ENCODE data around the gene SYS1. TPM values are rescaled to one million over a fixed set of nuclear protein-coding genes. Genes with fewer than 3 reads are reported as not detected.

The SYS1 gene
- total and polyA plus RNA-seq, 3 experiments from 2014 or later, result 40.1 to 54.0 (median 48.3) TPM

- ChIA-PET POLR2A (interaction anchor here (0.6 kb wide), 1 partner anchor 503 kb away, joined by 3 read pairs; no protein-coding TSS in a partner anchor), CTCF (interaction anchor here (0.9 to 9.9 kb wide), 11 partner anchors 9 to 449 kb away, joined by 3 to 81 read pairs (median 6); partner anchors contain the start of genes MATN4 and SYS1)
- Mint-ChIP-seq H3K27ac (peak overlapping the region in 6 of 8 donors; percentile 11 to 89 (median 76)), H3K9me3 (no peaks in the 10 kb centered on the region), H3K4me1 (peaks cover 20 to 25% (median 22%) of the 10 kb centered on the region in 3 donors), H3K36me3 (no peaks in the 10 kb centered on the region), H3K27me3 (peaks cover 0 to 5% of the 10 kb centered on the region in 2 donors), H3K4me3 (peak overlapping the region in 4 of 7 donors; percentile 29 to 76 (median 42))
- Histone ChIP-seq H3K4me3 (ENCODE audit: low read length) (no peak overlapping the region), H3K36me3 (ENCODE audit: insufficient read depth, low read length) (no peaks in the 10 kb centered on the region), H3K9me3 (ENCODE audit: low read length) (no peaks in the 10 kb centered on the region), H3K27me3 (ENCODE audit: insufficient read depth, low read length, poor library complexity, severe bottlenecking) (no peaks in the 10 kb centered on the region), H3K4me1 (ENCODE audit: insufficient read depth, low read length) (peaks cover 26% of the 10 kb centered on the region), H3K27ac (ENCODE audit: low read depth, low read length) (no peak overlapping the region)
- DNase-seq, result peak in 2 of 5 donors; percentile 15 to 35
These were observed 41.9 kb upstream of the SYS1 start for GRCh38 chr20:45320948-45321595.

- Mint-ChIP-seq H3K9me3 (no peaks in the 10 kb centered on the region), H3K27ac (peak overlapping the region in 1 of 8 donors; percentile 89), H3K36me3 (no peaks in the 10 kb centered on the region), H3K4me1 (peaks cover 20 to 25% (median 22%) of the 10 kb centered on the region in 3 donors), H3K4me3 (no peak overlapping the region), H3K27me3 (no peaks in the 10 kb centered on the region)
- POLR2A ChIA-PET, result no interaction called here
- Histone ChIP-seq H3K4me1 (ENCODE audit: insufficient read depth, low read length) (peaks cover 26% of the 10 kb centered on the region), H3K36me3 (ENCODE audit: insufficient read depth, low read length) (no peaks in the 10 kb centered on the region), H3K27ac (ENCODE audit: low read depth, low read length) (no peak overlapping the region), H3K9me3 (ENCODE audit: low read length) (no peaks in the 10 kb centered on the region), H3K4me3 (ENCODE audit: low read length) (no peak overlapping the region), H3K27me3 (ENCODE audit: insufficient read depth, low read length, poor library complexity, severe bottlenecking) (no peaks in the 10 kb centered on the region)
- no peak for DNase-seq
- CTCF ChIA-PET, result interaction anchor here (1.3 to 9.9 kb wide), 7 partner anchors 11 to 447 kb away, joined by 3 to 81 read pairs (median 7); partner anchors contain the start of gene SDC4
These were observed 40.0 kb upstream of the SYS1 start for GRCh38 chr20:45322952-45323383.

GRCh38 chr20:45323731-45324130 is 39.2 kb upstream of the SYS1 start:
- Mint-ChIP-seq H3K4me3 (no peak overlapping the region), H3K27me3 (no peaks in the 10 kb centered on the region), H3K9me3 (no peaks in the 10 kb centered on the region), H3K36me3 (no peaks in the 10 kb centered on the region), H3K4me1 (peaks cover 20 to 25% (median 22%) of the 10 kb centered on the region in 3 donors), H3K27ac (no peak overlapping the region)
- Histone ChIP-seq H3K9me3 (ENCODE audit: low read length) (no peaks in the 10 kb centered on the region), H3K4me3 (ENCODE audit: low read length) (no peak overlapping the region), H3K4me1 (ENCODE audit: insufficient read depth, low read length) (peaks cover 26% of the 10 kb centered on the region), H3K27ac (ENCODE audit: low read depth, low read length) (no peak overlapping the region), H3K36me3 (ENCODE audit: insufficient read depth, low read length) (no peaks in the 10 kb centered on the region), H3K27me3 (ENCODE audit: insufficient read depth, low read length, poor library complexity, severe bottlenecking) (no peaks in the 10 kb centered on the region)
- POLR2A ChIA-PET, result no interaction called here
- no peak for DNase-seq
- CTCF ChIA-PET, result interaction anchor here (0.7 to 9.9 kb wide), 6 partner anchors 12 to 447 kb away, joined by 3 to 81 read pairs (median 6); partner anchors contain the start of gene SDC4

- Histone ChIP-seq H3K27ac (ENCODE audit: low read depth, low read length) (no peak overlapping the region), H3K36me3 (ENCODE audit: insufficient read depth, low read length) (no peaks in the 10 kb centered on the region), H3K4me3 (ENCODE audit: low read length) (no peak overlapping the region), H3K4me1 (ENCODE audit: insufficient read depth, low read length) (peaks cover 12% of the 10 kb centered on the region), H3K27me3 (ENCODE audit: insufficient read depth, low read length, poor library complexity, severe bottlenecking) (no peaks in the 10 kb centered on the region), H3K9me3 (ENCODE audit: low read length) (no peaks in the 10 kb centered on the region)
- POLR2A ChIA-PET, result no interaction called here
- Mint-ChIP-seq H3K27ac (no peak overlapping the region), H3K27me3 (no peaks in the 10 kb centered on the region), H3K4me3 (no peak overlapping the region), H3K36me3 (no peaks in the 10 kb centered on the region), H3K4me1 (peaks cover 12 to 14% (median 12%) of the 10 kb centered on the region in 3 donors), H3K9me3 (no peaks in the 10 kb centered on the region)
- CTCF ChIA-PET, result interaction anchor here (1.2 to 2.9 kb wide), 4 partner anchors 10 to 446 kb away, joined by 3 to 10 read pairs (median 6); no protein-coding TSS in a partner anchor
- no peak for DNase-seq
These were observed 37.6 kb upstream of the SYS1 start for GRCh38 chr20:45325371-45325770.

GRCh38 chr20:45328451-45328850 is 34.5 kb upstream of the SYS1 start:
- POLR2A ChIA-PET, result no interaction called here
- Mint-ChIP-seq H3K4me1 (no peaks in the 10 kb centered on the region), H3K36me3 (no peaks in the 10 kb centered on the region), H3K4me3 (no peak overlapping the region), H3K9me3 (no peaks in the 10 kb centered on the region), H3K27ac (no peak overlapping the region), H3K27me3 (no peaks in the 10 kb centered on the region)
- Histone ChIP-seq H3K9me3 (ENCODE audit: low read length) (no peaks in the 10 kb centered on the region), H3K4me1 (ENCODE audit: insufficient read depth, low read length) (no peaks in the 10 kb centered on the region), H3K36me3 (ENCODE audit: insufficient read depth, low read length) (no peaks in the 10 kb centered on the region), H3K4me3 (ENCODE audit: low read length) (no peak overlapping the region), H3K27me3 (ENCODE audit: insufficient read depth, low read length, poor library complexity, severe bottlenecking) (no peaks in the 10 kb centered on the region), H3K27ac (ENCODE audit: low read depth, low read length) (no peak overlapping the region)
- CTCF ChIA-PET, result no interaction called here
- DNase-seq, result no peak

GRCh38 chr20:45329497-45330319 is 33.2 kb upstream of the SYS1 start:
- no peaks in the 10 kb centered on the region for H3K4me1 Mint-ChIP-seq
- H3K9me3 ChIP-seq (ENCODE audit: low read length), result no peaks in the 10 kb centered on the region
- no peak overlapping the region for H3K4me3 ChIP-seq (ENCODE audit: low read length)
- H3K27me3 Mint-ChIP-seq, result no peaks in the 10 kb centered on the region
- DNase-seq, result no peak
- H3K27ac Mint-ChIP-seq, result peak overlapping the region in 1 of 8 donors; percentile 79
- no peaks in the 10 kb centered on the region for H3K4me1 ChIP-seq (ENCODE audit: insufficient read depth, low read length)
- no peaks in the 10 kb centered on the region for H3K36me3 Mint-ChIP-seq
- no peaks in the 10 kb centered on the region for H3K9me3 Mint-ChIP-seq
- no peak overlapping the region for H3K27ac ChIP-seq (ENCODE audit: low read depth, low read length)
- no peak overlapping the region for H3K4me3 Mint-ChIP-seq
- CTCF ChIA-PET, result interaction anchor here (0.8 to 1.0 kb wide), 3 partner anchors 10 to 441 kb away, joined by 3 to 5 read pairs (median 3); no protein-coding TSS in a partner anchor
- H3K36me3 ChIP-seq (ENCODE audit: insufficient read depth, low read length), result no peaks in the 10 kb centered on the region
- POLR2A ChIA-PET, result interaction anchor here (0.5 kb wide), 1 partner anchor 444 kb away, joined by 4 read pairs; no protein-coding TSS in a partner anchor
- H3K27me3 ChIP-seq (ENCODE audit: insufficient read depth, low read length, poor library complexity, severe bottlenecking), result no peaks in the 10 kb centered on the region

GRCh38 chr20:45330476-45330875 is 32.5 kb upstream of the SYS1 start:
- H3K9me3 Mint-ChIP-seq, result no peaks in the 10 kb centered on the region
- POLR2A ChIA-PET, result no interaction called here
- H3K27me3 Mint-ChIP-seq, result no peaks in the 10 kb centered on the region
- H3K4me3 Mint-ChIP-seq, result no peak overlapping the region
- no peaks in the 10 kb centered on the region for H3K36me3 ChIP-seq (ENCODE audit: insufficient read depth, low read length)
- H3K36me3 Mint-ChIP-seq, result no peaks in the 10 kb centered on the region
- no peaks in the 10 kb centered on the region for H3K4me1 ChIP-seq (ENCODE audit: insufficient read depth, low read length)
- CTCF ChIA-PET, result interaction anchor here (0.9 kb wide), 1 partner anchor 37 kb away, joined by 3 read pairs; no protein-coding TSS in a partner anchor
- H3K27me3 ChIP-seq (ENCODE audit: insufficient read depth, low read length, poor library complexity, severe bottlenecking), result no peaks in the 10 kb centered on the region
- no peaks in the 10 kb centered on the region for H3K4me1 Mint-ChIP-seq
- no peak for DNase-seq
- no peak overlapping the region for H3K27ac ChIP-seq (ENCODE audit: low read depth, low read length)
- peak overlapping the region in 2 of 8 donors; percentile 33 to 79 for H3K27ac Mint-ChIP-seq
- H3K9me3 ChIP-seq (ENCODE audit: low read length), result no peaks in the 10 kb centered on the region
- H3K4me3 ChIP-seq (ENCODE audit: low read length), result no peak overlapping the region
